ENCODE results near the gene SRRM3.
A peak's percentile ranks its signal among the peaks of the same experiment; 100 is the strongest.

GRCh38 chr7:76318488-76319353 lies 117.0 kb downstream of the SRRM3 start:
- TF ChIP-seq BHLHE40 (IDR thresholded peaks at IDR 0.05; ENCODE audit: low read depth, low read length) (no peak), KDM1A (IDR thresholded peaks at IDR 0.05; ENCODE audit: low read depth) (no peak), USF2 (IDR thresholded peaks at IDR 0.05) (no peak), CTCF (IDR thresholded peaks at IDR 0.05) (peak; percentile 26; the same call in 1 of the 3 replicates), ELK1 (IDR thresholded peaks at IDR 0.05; ENCODE audit: low read depth, low read length) (no peak), REST (IDR thresholded peaks at IDR 0.05) (no peak), MAFK (IDR thresholded peaks at IDR 0.05; ENCODE audit: partially characterized antibody) (no peak), CBX2 (IDR thresholded peaks at IDR 0.05; ENCODE audit: borderline replicate concordance, low read depth) (no peak)
